K562 (cell line): Measurements from ENCODE around the gene SLC39A5. TPM values are rescaled to one million over a fixed set of nuclear protein-coding genes. Genes with fewer than 3 reads are reported as not detected.

Source experiments
- ATAC-seq: fragments of 200-7000 bp; cut with Tn5 transposase; 3 replicates; pipeline ENCODE4 v1.9.1; 2020; ENCODE audit warnings: moderate library complexity
- BruUV-seq: library from RNA; stranded (reverse); fragments of 400-500 nt; replicated peaks from 2 replicates; lab custom pipeline; 2021; lab: Mats Ljungman, UMichigan
- CTCF ChIA-PET: fragments of 300-600 bp; formaldehyde crosslinking; extraction: SDS; loops from one replicate; lab custom pipeline; 2021; ENCODE audit warnings: low intra/inter-chr PET ratio; lab: Yijun Ruan, JAX
- POLR2A ChIA-PET: fragments of 300-600, 350-650 bp; sonication (Branson Sonifier 250); formaldehyde crosslinking; extraction: SDS; loops from one replicate; lab custom pipeline; 2021; ENCODE audit warnings: antibody characterized with exemption, inconsistent platforms; lab: Yijun Ruan, JAX
- DNase-seq, 4 experiments: peaks; one replicate each; pipeline versions ENCODE4 v3.0.0 to v3.0.0-alpha.2; 2011 to 2018; ENCODE audit warnings: low spot score in 3 of 4, mixed read lengths in 3 of 4; ENCODE audit errors: extremely low read depth in 1 of 4
- FAIRE-seq: peaks from 2 replicates; lab custom pipeline; 2011; peaks lifted over from hg19 to GRCh38; lab: Jason Lieb, UNC
- H2AFZ ChIP-seq: 2 replicates; pipeline ENCODE4 v1.6.0; 2011; ENCODE audit warnings: low read depth, low read length, control low read depth, inconsistent platforms
- H3K27ac ChIP-seq: fragments of 200-600 bp; 3 replicates; pipeline ENCODE4 v1.8.0; 2011; ENCODE audit warnings: low read depth, mild to moderate bottlenecking, control low read depth, inconsistent platforms, low read length, moderate library complexity, mixed read lengths; ENCODE audit errors: extremely low read depth
- H3K27me3 ChIP-seq, 2 experiments: fragments of 300-600 bp in 1 of 2; 2 replicates in 1 of 2; 3 replicates in 1 of 2; pipeline versions ENCODE4 v1.6.0 to v1.8.0; 2011; ENCODE audit warnings: inconsistent platforms in 2 of 2, low read length in 2 of 2, mild to moderate bottlenecking in 1 of 2, mixed read lengths in 1 of 2, moderate library complexity in 1 of 2; ENCODE audit not compliant: control insufficient read depth in 2 of 2, insufficient read depth in 2 of 2
- H3K36me3 ChIP-seq: fragments of 300-600 bp; 3 replicates; pipeline ENCODE4 v1.8.0; 2011; ENCODE audit warnings: mild to moderate bottlenecking, low read length, inconsistent platforms; ENCODE audit not compliant: control insufficient read depth, insufficient read depth
- H3K4me1 ChIP-seq, 2 experiments: fragments of 200-600 bp in 1 of 2; replicated peaks in 1 of 2; 2 replicates in 1 of 2; 3 replicates in 1 of 2; pipeline versions ENCODE4 v1.5.1 to v1.8.0; 2011; ENCODE audit warnings: inconsistent platforms in 2 of 2, low read length in 2 of 2, mild to moderate bottlenecking in 1 of 2, mixed read lengths in 1 of 2, moderate library complexity in 1 of 2; ENCODE audit not compliant: control insufficient read depth in 2 of 2, insufficient read depth in 2 of 2
- H3K4me2 ChIP-seq: 2 replicates; pipeline ENCODE4 v1.6.1; 2011; ENCODE audit warnings: low read length, control low read depth, inconsistent platforms, mixed read lengths; ENCODE audit not compliant: insufficient read depth
- H3K4me3 ChIP-seq: fragments of 200-600 bp; sonication (generic), shearing (Covaris generic); 2 replicates; pipeline ENCODE4 v1.5.1; 2016; ENCODE audit warnings: control low read depth, inconsistent platforms
- H3K79me2 ChIP-seq: fragments of 200-600 bp; 3 replicates; pipeline ENCODE4 v1.8.0; 2011; ENCODE audit warnings: low read length, inconsistent platforms; ENCODE audit not compliant: control insufficient read depth, insufficient read depth
- H3K9ac ChIP-seq, 2 experiments: 2 replicates each; pipeline versions ENCODE4 v1.6.0 to v1.6.1; 2011; ENCODE audit warnings: low read depth in 2 of 2, low read length in 2 of 2, control low read depth in 1 of 2, inconsistent platforms in 1 of 2, mild to moderate bottlenecking in 1 of 2, mixed read lengths in 1 of 2; ENCODE audit not compliant: insufficient read depth in 1 of 2
- H3K9me1 ChIP-seq: one replicate; pipeline ENCODE4 v1.6.0; 2011; ENCODE audit warnings: inconsistent platforms, mild to moderate bottlenecking, low read length, moderate library complexity; ENCODE audit not compliant: control insufficient read depth, insufficient read depth
- H3K9me3 ChIP-seq: replicated peaks from 2 replicates; pipeline ENCODE4 v1.5.1; 2011; ENCODE audit warnings: low read depth, low read length, inconsistent platforms; ENCODE audit not compliant: control insufficient read depth, insufficient read depth
- H4K20me1 ChIP-seq: replicated peaks from 2 replicates; pipeline ENCODE4 v1.6.1; 2011; ENCODE audit warnings: low read length, inconsistent platforms, mixed read lengths; ENCODE audit not compliant: control insufficient read depth, insufficient read depth
- ADNP ChIP-seq: fragments of 200-800 bp; sonication (Bioruptor generic); IDR thresholded peaks from 2 replicates; pipeline ENCODE4 v1.6.1; 2016; ENCODE audit warnings: missing genetic modification characterization, missing compliant biosample characterization
- BRD4 ChIP-seq: fragments of 200-600 bp; sonication (generic); IDR thresholded peaks from 2 replicates; pipeline ENCODE4 v1.6.1; 2017; ENCODE audit warnings: inconsistent platforms
- CBX2 ChIP-seq: fragments of 200-600 bp; sonication (generic); IDR thresholded peaks from one replicate; pipeline ENCODE4 v1.6.1; 2012; ENCODE audit warnings: mild to moderate bottlenecking, low read length, inconsistent platforms; ENCODE audit not compliant: insufficient read depth, poor library complexity, severe bottlenecking
- HNRNPUL1 ChIP-seq: fragments of 200-400 bp; formaldehyde crosslinking; IDR thresholded peaks from 2 replicates; pipeline ENCODE4 v1.6.1; 2017; ENCODE audit warnings: low read length
- PML ChIP-seq: IDR thresholded peaks from 2 replicates; pipeline ENCODE4 v1.6.1; 2012; ENCODE audit warnings: low read length, inconsistent platforms
- SNIP1 ChIP-seq: fragments of 450-650 bp; IDR thresholded peaks from 2 replicates; pipeline ENCODE4 v1.7.1; 2017; ENCODE audit warnings: low read depth, mild to moderate bottlenecking
- SRSF7 ChIP-seq: fragments of 200-400 bp; formaldehyde crosslinking; optimal IDR thresholded peaks from 2 replicates; pipeline ENCODE3; 2017; ENCODE audit warnings: mild to moderate bottlenecking, low read depth, low read length
- ZNF121 ChIP-seq: sonication (generic); formaldehyde crosslinking; conservative IDR thresholded peaks from 2 replicates; pipeline ENCODE4 v1.8.0; 2022; ENCODE audit warnings: missing genetic modification reagents
- ZNF311 ChIP-seq: fragments of 250-450 bp; sonication (Bioruptor Pico); IDR thresholded peaks from 2 replicates; pipeline ENCODE4 v1.4.0; 2020; ENCODE audit warnings: mild to moderate bottlenecking, moderate library complexity
- WGBS: fragments of 100-300 bp; shearing (Covaris generic); methylation state at CpG from one replicate; pipeline ENCODE4 v1.1.6; 2016; ENCODE audit warnings: low coverage, mixed read lengths; ENCODE audit not compliant: insufficient coverage; ENCODE audit errors: missing lambda C conversion rate; 5-methylcytosine and 5-hydroxymethylcytosine counted together
- in situ Hi-C: fragments of 300-500 bp; cut with MboI; formaldehyde crosslinking; loops from 4 replicates; pipeline ENCODE4 v1.15.0; 2018; ENCODE audit warnings: inconsistent platforms, mixed read lengths
- intact Hi-C: fragments of 100-400 bp; cut with micrococcal nuclease; formaldehyde crosslinking; loops from 2 replicates; pipeline ENCODE4 v1.14.2; 2022
- polyA plus RNA-seq, 8 experiments: library from polyadenylated mRNA; depleted of rRNA in 4 of 8; stranded (reverse) in 5 of 8; unstranded in 3 of 8; fragments of >200 nt; fragmentation: Nextera tagmentation in 2 of 8; fragmentation: Illumina TruSeq in 1 of 8; extraction: Ambion mirVana in 2 of 8; extraction: Trizol in 1 of 8; gene quantifications; 2 replicates each; pipeline versions ENCODE4 v1.2.1 to v1.2.3, GENCODE V29; 2011 to 2014; ENCODE audit warnings: inconsistent platforms in 1 of 8, missing spikeins in 1 of 8
- total RNA-seq, 7 experiments: library from RNA; depleted of rRNA in 6 of 7; stranded (reverse); fragments of >200 nt in 6 of 7; fragmentation: Illumina TruSeq in 2 of 7; extraction: Trizol in 2 of 7; gene quantifications; 2 replicates each; pipeline versions ENCODE4 v1.2.1 to v1.2.3, GENCODE V29; 2011 to 2021; ENCODE audit warnings: low replicate concordance in 1 of 7
- TF ChIP-seq, protein P1 (sequence below): fragments of 250-450 bp; sonication (Bioruptor Pico); IDR thresholded peaks from 2 replicates; pipeline ENCODE4 v1.9.0; 2021; ENCODE audit warnings: mild to moderate bottlenecking
- TF ChIP-seq, protein P2 (sequence below): sonication (generic); formaldehyde crosslinking; IDR thresholded peaks from 2 replicates; pipeline ENCODE4 v1.8.0; 2022; ENCODE audit warnings: mild to moderate bottlenecking, low read depth, missing genetic modification reagents
- TF ChIP-seq, protein P3 (sequence below): fragments of 200-800 bp; sonication (Bioruptor generic); IDR thresholded peaks from 2 replicates; pipeline ENCODE4 v1.6.1; 2017; ENCODE audit warnings: missing genetic modification characterization, missing compliant biosample characterization
- TF ChIP-seq, protein P4 (sequence below): fragments of 450-650 bp; IDR thresholded peaks from 2 replicates; pipeline ENCODE4 v1.6.1; 2017; ENCODE audit warnings: mild to moderate bottlenecking, moderate library complexity

Gene SLC39A5
- total and polyA plus RNA-seq, 9 of the 15 experiments (the other 6 are each of a cell fraction or from before 2014, with no cell fraction given), result 0.08 to 0.10 TPM; not detected in 7

DNA sequence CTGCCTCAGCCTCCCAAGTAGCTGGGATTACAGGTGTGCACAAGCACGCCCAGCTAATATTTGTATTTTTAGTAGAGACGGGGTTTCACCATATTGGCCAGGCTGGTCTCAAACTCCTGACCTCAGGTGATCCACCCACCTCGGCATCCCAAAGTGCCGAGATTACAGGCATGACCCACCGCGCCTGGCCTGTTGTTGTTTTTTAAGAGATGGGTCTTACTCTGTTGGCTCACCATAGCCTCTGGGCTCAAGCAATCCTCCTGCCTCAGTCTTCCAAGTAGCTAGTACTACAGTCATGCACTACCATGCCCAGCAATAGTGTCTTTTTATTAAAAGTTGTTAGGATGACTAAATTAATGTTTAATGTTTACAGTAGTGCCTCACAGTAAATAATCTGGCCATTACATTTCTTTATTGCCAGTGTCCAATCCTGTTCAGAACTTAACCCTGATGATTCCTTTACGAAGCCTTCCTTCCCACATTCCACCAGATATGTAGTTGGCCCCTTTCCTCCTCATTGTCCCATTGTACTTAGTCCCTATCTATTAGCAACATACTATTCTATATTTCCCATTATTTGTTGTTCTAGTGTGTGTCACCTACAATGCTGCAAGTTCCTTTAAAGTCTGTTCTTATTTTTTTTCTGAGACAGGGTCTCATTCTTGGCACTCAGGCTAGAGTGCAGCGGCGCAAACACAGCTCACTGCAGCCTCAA lies 31.8 kb upstream of the SLC39A5 start:
- intact Hi-C loops (no loop called here), in situ Hi-C loops (no loop called here)
- no peaks in the 10 kb centered on the region for H3K27me3 ChIP-seq
- H3K4me3 ChIP-seq, result no peak overlapping the region
- no peaks in the 10 kb centered on the region for H3K9me1 ChIP-seq
- H3K36me3 ChIP-seq, result no peaks in the 10 kb centered on the region
- DNase-seq (no peak), ATAC-seq (no peak), FAIRE-seq (no peak)
- TF ChIP-seq CBX2 (no peak), PML (no peak), SNIP1 (no peak), ZNF311 (no peak), BRD4 (no peak), SRSF7 (no peak), HNRNPUL1 (no peak), ZNF121 (CRISPR knock-in tag) (no peak), ADNP (tag) (no peak)
- TF ChIP-seq, protein P1, sequence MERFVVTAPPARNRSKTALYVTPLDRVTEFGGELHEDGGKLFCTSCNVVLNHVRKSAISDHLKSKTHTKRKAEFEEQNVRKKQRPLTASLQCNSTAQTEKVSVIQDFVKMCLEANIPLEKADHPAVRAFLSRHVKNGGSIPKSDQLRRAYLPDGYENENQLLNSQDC, result no peak
- TF ChIP-seq, protein P2, sequence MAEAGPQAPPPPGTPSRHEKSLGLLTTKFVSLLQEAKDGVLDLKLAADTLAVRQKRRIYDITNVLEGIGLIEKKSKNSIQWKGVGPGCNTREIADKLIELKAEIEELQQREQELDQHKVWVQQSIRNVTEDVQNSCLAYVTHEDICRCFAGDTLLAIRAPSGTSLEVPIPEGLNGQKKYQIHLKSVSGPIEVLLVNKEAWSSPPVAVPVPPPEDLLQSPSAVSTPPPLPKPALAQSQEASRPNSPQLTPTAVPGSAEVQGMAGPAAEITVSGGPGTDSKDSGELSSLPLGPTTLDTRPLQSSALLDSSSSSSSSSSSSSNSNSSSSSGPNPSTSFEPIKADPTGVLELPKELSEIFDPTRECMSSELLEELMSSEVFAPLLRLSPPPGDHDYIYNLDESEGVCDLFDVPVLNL (CRISPR knock-in tag), result no peak
- TF ChIP-seq, protein P3, sequence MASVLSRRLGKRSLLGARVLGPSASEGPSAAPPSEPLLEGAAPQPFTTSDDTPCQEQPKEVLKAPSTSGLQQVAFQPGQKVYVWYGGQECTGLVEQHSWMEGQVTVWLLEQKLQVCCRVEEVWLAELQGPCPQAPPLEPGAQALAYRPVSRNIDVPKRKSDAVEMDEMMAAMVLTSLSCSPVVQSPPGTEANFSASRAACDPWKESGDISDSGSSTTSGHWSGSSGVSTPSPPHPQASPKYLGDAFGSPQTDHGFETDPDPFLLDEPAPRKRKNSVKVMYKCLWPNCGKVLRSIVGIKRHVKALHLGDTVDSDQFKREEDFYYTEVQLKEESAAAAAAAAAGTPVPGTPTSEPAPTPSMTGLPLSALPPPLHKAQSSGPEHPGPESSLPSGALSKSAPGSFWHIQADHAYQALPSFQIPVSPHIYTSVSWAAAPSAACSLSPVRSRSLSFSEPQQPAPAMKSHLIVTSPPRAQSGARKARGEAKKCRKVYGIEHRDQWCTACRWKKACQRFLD (CRISPR knock-in tag), result no peak
- TF ChIP-seq, protein P4, sequence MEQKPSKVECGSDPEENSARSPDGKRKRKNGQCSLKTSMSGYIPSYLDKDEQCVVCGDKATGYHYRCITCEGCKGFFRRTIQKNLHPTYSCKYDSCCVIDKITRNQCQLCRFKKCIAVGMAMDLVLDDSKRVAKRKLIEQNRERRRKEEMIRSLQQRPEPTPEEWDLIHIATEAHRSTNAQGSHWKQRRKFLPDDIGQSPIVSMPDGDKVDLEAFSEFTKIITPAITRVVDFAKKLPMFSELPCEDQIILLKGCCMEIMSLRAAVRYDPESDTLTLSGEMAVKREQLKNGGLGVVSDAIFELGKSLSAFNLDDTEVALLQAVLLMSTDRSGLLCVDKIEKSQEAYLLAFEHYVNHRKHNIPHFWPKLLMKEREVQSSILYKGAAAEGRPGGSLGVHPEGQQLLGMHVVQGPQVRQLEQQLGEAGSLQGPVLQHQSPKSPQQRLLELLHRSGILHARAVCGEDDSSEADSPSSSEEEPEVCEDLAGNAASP, result no peak
- no peak overlapping the region for H3K4me2 ChIP-seq
- H3K4me1 ChIP-seq, result peaks cover 0 to 10% of the 10 kb centered on the region in 2 experiments; a peak in 3 of 5 replicates
- no peak overlapping the region for H3K27ac ChIP-seq
- H2AFZ ChIP-seq, result no peak overlapping the region
- 39% methylated on average over 9 of the region's 9 CpGs for WGBS
- no peaks in the 10 kb centered on the region for H4K20me1 ChIP-seq
- no TSS peak for BruUV-seq
- ChIA-PET CTCF (no interaction called here), POLR2A (interaction anchor here (0.6 to 1.3 kb wide), 4 partner anchors 15 to 224 kb away, joined by 3 read pairs; partner anchors contain the start of genes RAB5B and ZC3H10)
- no peaks in the 10 kb centered on the region for H3K79me2 ChIP-seq
- no peaks in the 10 kb centered on the region for H3K9me3 ChIP-seq
- no peak overlapping the region for H3K9ac ChIP-seq
